ENCODE measurements around the gene WBP2. TPM values are rescaled to one million over a fixed set of nuclear protein-coding genes. Genes with fewer than 3 reads are reported as not detected.
"Not testable (repeated sequence)": the region's sequence is repeated elsewhere in the genome, so short reads cannot be mapped to it uniquely, and the experiment has no call there.

The WBP2 gene
- total RNA-seq, 3 donors from 2014 or later, result 31.0 to 47.8 (median 44.5) TPM

DNA sequence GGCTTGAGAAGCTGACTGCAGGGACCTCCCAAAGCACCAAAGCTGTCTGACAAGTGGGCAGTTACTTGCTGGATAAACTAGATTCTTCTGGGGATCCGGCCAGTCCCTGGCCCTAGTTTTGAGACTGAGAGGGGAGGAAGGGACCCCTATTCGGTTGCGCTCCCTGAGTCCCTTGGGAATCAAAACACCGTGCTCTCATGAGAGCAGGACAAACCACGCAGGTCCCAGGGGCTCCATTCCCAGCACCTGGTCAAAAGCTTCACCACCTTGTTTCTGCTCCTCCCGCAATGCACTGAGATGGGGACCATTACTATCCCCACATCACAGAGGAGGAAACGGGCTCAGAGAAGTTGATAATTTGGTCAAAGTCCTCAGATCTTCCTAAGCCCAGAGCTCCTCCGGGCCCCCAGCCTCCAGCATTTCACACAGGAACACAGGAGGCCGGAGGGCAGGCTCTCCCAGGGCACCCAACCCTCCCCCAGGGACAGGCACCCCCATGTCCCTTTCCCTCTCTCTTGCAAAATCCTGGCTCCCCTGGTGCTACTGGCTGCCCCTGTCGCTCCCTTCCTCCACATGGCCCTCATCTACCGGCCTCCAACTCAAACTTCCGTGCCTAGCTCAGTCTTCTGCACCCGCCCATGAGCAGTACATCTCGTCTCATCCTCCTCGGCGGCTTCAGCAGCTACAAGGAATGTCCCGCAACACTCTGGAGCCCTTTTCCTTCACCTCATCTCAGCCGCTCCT is 38.3 kb upstream of the WBP2 start:
- H3K4me1 Mint-ChIP-seq (ENCODE audit: low read depth), result peaks cover 28% of the 10 kb centered on the region
- H3K9me3 Mint-ChIP-seq, result no peaks in the 10 kb centered on the region
- no peaks in the 10 kb centered on the region for H3K27me3 Mint-ChIP-seq (ENCODE audit: low read depth)
- no peak for ATAC-seq
- H3K4me3 Mint-ChIP-seq, result peak overlapping the region; percentile 60
- DNase-seq, result no peak
- peaks cover 9% of the 10 kb centered on the region for H3K36me3 Mint-ChIP-seq (ENCODE audit: insufficient read depth)

DNA sequence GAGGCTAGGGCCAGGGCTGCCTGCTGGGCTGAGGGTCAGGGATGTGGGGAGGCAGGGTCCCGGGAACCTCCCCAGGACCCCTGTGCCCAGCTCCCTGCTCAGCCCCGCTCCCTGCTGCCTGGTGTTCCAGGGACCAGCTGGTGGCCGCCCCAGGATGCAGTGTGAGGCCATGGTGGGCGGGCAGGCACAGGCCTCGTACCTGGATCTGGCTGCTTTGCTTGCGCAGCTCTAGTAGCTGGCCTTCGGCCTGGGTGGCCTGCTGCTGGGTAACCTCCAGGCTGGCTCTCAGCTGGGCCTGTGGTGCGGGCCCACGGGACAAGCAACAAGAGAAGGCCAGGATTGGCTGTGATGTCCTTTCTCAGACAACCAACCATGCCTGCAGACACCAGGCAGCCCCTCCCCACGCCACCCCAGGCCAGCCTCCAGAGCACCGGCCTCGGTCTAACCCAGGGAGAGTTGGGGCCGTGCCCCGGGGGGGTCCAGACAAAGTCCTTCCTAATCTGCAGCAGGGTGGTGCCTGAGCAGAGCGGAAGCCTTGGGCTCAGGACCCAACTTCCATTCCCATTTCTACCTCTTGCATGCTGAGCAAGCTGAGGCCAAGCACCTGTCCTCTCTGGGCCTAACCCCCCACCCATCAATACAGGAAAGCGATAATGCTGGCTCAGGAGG is 37.6 kb upstream of the WBP2 start:
- peaks cover 26% of the 10 kb centered on the region for H3K4me1 Mint-ChIP-seq (ENCODE audit: low read depth)
- no peak overlapping the region for H3K4me3 Mint-ChIP-seq
- no peaks in the 10 kb centered on the region for H3K27me3 Mint-ChIP-seq (ENCODE audit: low read depth)
- H3K36me3 Mint-ChIP-seq (ENCODE audit: insufficient read depth), result peaks cover 9% of the 10 kb centered on the region
- no peaks in the 10 kb centered on the region for H3K9me3 Mint-ChIP-seq
- ATAC-seq, result no peak
- no peak for DNase-seq

DNA sequence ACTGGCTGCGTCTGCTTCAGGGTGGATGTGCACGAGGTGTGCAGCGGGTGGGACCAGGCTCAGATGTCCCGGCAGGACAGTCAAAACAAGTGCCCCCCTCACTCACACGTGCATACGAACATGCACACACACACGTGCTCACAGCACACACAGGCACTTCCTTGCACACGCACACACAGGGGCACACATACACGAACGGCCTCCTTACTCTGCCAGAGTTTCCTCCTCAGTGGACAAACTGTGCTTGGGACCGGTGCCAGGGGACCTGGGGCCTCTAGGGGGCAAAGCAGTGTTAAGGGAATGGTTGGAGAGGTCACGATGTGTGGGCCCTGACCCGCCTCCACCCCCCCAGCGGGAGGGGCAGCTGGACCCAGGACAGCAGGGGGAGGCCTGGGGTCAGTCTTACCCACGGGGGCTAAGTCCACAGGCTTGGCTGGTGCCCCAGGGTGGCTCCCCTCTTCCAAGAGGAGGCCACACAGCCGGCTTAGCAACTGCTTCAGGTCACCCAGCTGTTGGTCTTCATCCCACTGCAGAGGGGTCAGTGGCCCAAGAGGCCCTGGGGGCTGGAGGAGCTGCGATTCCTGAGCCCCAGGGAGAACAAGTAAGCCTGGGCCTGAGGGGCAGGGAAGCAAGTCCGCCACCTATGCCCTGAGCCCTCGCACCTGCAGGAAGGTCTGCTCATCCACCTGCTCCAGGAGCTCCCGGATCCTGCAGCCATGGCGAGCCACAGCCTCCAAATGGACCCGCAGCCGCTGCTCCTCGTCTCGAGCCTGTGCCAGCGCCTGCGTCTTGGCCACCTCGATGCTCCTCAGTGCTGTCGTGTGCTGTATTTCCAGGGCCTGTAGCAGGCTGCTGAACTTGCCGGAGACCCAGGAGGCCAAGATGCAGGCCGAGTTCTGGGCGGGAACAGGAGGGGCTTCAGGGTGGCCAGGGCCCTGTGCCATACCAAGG is 36.7 kb upstream of the WBP2 start:
- no peaks in the 10 kb centered on the region for H3K27me3 Mint-ChIP-seq (ENCODE audit: low read depth)
- DNase-seq (no peak), ATAC-seq (no peak)
- H3K9me3 Mint-ChIP-seq, result no peaks in the 10 kb centered on the region
- H3K36me3 Mint-ChIP-seq (ENCODE audit: insufficient read depth), result peaks cover 5% of the 10 kb centered on the region
- H3K4me1 Mint-ChIP-seq (ENCODE audit: low read depth), result peaks cover 21% of the 10 kb centered on the region
- H3K4me3 Mint-ChIP-seq, result no peak overlapping the region

DNA sequence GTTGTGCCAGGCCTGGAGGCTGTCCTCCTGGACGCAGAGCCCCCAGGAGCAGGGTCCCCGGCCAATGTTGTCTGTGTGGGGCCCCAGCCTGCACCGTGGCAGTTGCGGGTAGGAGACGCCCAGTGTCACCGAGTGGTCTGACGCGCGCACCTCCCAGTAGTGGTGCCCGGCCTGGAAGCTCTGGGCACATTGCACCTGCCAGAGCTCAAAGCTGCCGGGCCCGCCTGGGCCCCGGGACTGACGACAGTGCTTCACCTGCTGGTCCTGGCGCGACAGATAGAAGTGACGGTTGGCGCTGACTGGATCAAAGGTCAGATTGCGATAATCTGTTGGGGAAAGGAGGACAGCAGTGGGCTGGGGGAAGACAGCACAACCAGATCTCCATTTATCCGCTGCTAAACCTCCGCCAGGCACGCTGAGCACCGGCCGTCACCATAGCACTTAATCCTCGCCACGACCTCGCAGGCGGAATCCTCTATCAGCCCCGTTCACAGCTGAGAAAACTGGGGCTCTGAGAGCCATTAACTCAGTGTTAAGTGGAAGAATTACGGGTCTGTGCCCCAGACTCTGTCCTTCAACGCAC is 36.0 kb upstream of the WBP2 start:
- Mint-ChIP-seq H3K4me1 (ENCODE audit: low read depth) (peaks cover 21% of the 10 kb centered on the region), H3K4me3 (no peak overlapping the region), H3K27me3 (ENCODE audit: low read depth) (no peaks in the 10 kb centered on the region), H3K9me3 (no peaks in the 10 kb centered on the region), H3K36me3 (ENCODE audit: insufficient read depth) (peaks cover 5% of the 10 kb centered on the region)
- DNase-seq (no peak), ATAC-seq (no peak)

DNA sequence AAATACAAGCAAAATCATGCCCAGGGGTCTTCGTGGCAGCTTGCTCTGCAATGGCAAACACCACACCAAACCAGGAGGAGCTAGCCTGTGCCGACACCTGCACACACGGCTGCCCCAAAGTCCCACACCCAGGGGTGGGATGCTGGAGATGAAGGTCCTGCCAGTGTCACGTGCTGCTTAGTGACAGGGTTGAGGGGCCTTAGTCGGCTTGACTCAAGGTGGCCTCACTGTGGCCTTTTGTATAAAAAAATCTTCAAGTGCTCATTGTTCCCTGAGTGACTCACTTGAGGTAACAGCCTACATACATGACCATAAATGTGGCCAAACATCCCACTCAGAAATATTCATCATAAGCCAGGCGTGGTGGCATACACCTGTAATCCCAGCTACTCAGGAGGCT is 34.3 kb upstream of the WBP2 start:
- no peaks in the 10 kb centered on the region for H3K9me3 Mint-ChIP-seq
- ATAC-seq, result peak; percentile 58 to 69
- H3K4me1 Mint-ChIP-seq (ENCODE audit: low read depth), result peaks cover 11% of the 10 kb centered on the region
- DNase-seq, result no peak
- H3K27me3 Mint-ChIP-seq (ENCODE audit: low read depth), result no peaks in the 10 kb centered on the region
- H3K4me3 Mint-ChIP-seq, result no peak overlapping the region
- peaks cover 5% of the 10 kb centered on the region for H3K36me3 Mint-ChIP-seq (ENCODE audit: insufficient read depth)

DNA sequence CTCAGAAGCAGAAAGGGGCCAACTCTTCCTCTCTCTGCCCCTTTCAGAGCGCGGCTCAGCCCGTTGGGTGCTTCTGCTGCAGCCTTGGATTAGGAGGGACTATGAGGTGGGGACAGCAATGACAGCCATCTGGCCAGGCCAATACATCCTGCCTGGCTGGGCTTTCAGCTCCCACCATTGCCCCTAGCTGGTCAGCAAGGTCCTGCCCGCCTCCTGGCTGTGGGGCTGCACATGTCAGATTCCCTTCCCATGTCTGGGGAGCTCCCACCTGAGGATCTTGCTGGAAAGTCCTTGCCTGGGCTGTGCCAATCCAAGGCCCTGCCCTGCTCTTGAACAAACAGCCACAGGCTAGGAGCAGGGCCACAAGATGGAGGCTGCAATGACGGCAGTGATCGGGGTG is 33.3 kb upstream of the WBP2 start:
- H3K4me1 Mint-ChIP-seq (ENCODE audit: low read depth), result peaks cover 3% of the 10 kb centered on the region
- H3K27me3 Mint-ChIP-seq (ENCODE audit: low read depth), result no peaks in the 10 kb centered on the region
- ATAC-seq (no peak), DNase-seq (no peak)
- H3K36me3 Mint-ChIP-seq (ENCODE audit: insufficient read depth), result peaks cover 5% of the 10 kb centered on the region
- H3K9me3 Mint-ChIP-seq, result no peaks in the 10 kb centered on the region
- no peak overlapping the region for H3K4me3 Mint-ChIP-seq

DNA sequence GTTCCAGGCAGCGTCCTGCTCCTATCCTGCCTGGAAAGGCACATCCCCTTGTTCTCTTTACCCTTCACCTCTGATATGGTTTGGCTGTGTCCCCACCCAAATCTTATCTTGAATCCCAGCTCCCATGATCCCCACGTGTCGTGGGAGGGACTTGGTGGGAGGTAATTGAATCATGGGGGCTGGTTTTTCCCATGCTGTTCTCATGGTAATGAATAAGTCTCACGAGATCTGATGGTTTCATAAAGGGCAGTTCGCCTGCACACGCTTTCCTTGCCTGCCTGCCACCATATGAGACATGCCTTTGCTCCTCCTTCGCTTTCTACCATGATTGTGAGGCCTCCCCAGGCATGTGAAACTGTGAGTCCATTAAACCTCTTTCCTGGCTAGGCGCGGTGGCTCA is 30.7 kb upstream of the WBP2 start:
- H3K9me3 Mint-ChIP-seq; DNase-seq; H3K4me3 Mint-ChIP-seq; H3K36me3 Mint-ChIP-seq (ENCODE audit: insufficient read depth); ATAC-seq; H3K4me1 Mint-ChIP-seq (ENCODE audit: low read depth); H3K27me3 Mint-ChIP-seq (ENCODE audit: low read depth): not testable (repeated sequence)

DNA sequence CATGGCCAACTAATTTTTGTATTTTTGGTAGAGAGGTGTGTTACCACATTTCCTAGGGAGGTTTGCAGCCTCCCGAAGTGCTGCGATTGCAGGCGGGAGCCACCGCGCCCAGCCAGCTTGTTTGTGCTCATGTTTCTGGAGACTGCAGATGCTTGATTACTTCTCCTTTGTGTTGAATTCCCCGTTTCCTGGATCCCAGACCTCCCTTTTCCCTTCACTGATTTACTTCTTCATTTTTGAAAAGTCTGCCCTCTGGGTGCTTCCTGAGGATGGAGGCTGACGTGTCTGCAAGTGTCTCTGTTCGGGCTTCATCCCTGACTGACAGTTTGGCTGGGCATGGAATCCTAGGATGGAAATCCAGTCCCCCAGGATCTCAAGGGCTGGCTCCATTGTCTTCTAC is 30.3 kb upstream of the WBP2 start:
- ATAC-seq (no peak), DNase-seq (no peak)
- Mint-ChIP-seq H3K36me3 (ENCODE audit: insufficient read depth) (peaks cover 3% of the 10 kb centered on the region), H3K27me3 (ENCODE audit: low read depth) (no peaks in the 10 kb centered on the region), H3K9me3 (no peaks in the 10 kb centered on the region), H3K4me1 (ENCODE audit: low read depth) (peaks cover 5% of the 10 kb centered on the region), H3K4me3 (no peak overlapping the region)

DNA sequence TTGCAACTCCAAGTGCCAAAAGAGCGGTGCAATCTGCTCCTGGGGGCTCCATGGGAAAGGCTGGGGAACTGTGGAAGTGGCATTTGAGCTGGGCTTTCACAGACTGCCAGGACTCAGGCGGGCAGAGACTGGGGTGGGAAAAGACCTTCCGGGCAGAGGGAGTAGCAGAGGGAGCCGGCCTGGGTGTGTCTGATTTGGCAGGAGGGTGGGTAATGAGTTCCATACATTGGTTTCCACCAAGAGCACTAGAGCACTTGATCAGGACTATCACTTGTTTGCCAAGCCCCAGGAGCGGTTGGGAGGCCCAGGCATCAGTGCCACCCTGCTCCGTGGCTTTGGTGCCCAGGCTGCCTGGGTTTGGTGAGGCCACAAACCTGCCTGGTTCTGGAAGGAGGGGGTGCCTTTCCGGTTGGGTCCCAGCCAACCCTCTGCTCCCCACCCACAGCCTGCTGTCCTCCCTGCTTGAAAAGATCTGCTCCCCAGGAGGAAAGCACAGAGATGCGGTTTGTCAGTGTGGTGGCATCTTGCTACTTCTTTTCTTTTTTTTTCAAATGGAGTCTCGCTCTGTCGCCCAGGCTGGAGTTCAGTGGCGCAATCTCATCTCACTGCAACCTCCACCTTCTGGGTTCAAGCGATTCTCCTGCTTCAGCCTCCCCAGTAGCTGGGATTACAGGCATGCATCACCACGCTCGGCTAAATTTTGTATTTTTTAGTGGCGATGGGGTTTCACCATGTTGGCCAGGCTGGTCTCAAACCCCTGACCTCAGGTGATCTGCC is 26.7 kb upstream of the WBP2 start:
- Mint-ChIP-seq H3K27me3 (ENCODE audit: low read depth) (peaks cover 1% of the 10 kb centered on the region), H3K4me1 (ENCODE audit: low read depth) (peaks cover 14% of the 10 kb centered on the region), H3K9me3 (no peaks in the 10 kb centered on the region), H3K4me3 (no peak overlapping the region), H3K36me3 (ENCODE audit: insufficient read depth) (no peaks in the 10 kb centered on the region)
- DNase-seq, result no peak
- no peak for ATAC-seq

DNA sequence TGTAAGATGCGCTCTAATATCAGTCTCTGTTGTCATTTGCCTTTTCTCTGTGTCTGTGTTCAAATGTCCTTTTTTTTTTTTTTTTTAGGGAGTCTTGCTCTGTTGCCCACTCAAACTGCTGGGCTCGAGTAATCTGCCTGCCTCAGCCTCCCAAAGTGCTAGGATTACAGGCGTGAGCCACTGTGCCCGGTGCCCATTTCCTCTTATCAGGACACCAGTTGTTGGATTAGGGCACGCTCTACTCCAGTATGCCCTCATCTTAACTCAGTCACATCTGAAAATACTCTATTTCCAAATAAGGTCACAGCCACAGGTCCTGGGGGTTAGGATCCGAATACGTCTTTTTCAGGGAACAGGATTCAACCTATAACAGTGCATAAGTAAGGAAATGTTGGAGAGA is 25.1 kb upstream of the WBP2 start:
- Mint-ChIP-seq H3K36me3 (ENCODE audit: insufficient read depth) (no peaks in the 10 kb centered on the region), H3K4me3 (no peak overlapping the region), H3K9me3 (no peaks in the 10 kb centered on the region), H3K27me3 (ENCODE audit: low read depth) (peaks cover 1% of the 10 kb centered on the region), H3K4me1 (ENCODE audit: low read depth) (peaks cover 28% of the 10 kb centered on the region)
- ATAC-seq (no peak), DNase-seq (no peak)

DNA sequence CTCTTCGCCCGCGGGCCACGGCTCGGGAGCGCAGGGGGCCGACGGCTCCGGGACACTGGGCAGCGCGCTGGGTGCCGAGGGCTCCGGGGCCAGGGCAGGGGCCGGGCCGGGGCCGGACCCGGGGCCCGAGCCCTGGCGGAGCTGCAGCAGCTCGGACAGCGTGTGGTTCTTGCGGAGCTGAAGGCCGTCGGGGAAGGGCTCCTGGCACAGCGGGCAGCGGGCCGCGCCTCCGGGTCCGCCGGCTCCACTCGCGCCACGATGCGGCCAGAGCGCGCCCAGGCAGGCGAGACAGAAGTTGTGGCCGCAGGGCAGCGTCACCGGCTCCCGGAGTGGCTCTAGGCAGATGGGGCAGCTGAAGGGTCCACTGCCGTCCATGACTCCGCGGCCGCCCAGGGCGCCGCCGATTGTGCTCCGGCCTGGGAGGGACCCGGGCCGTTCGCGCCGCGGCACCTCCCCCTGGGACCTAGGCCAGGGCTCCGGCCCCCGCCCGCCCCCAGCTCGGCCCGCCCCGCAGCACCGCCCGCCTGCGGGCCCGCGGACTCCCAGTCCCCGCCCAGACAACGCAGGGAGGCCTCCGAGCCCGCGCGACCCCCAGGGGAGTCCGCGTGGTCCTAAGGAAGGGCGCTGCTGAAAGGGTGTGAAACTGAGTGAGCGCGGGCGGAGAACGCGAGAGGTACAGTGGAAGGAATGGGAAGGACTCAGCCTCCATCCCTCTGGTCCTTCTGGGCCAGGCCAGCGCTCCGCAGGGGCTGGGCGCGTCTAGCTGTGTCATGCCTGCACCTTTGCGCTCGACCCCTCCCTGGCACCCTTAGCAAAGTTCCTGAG is 23.3 kb upstream of the WBP2 start, which contains the start of gene TRIM47:
Gene TRIM47 (minus strand): TSS at position 408 of the 825 bp plus-strand sequence. CDS start 33 bp downstream, at position 375.
- DNase-seq (no peak), ATAC-seq (peak; percentile 3 to 4)
- peaks cover 1% of the 10 kb centered on the region for H3K27me3 Mint-ChIP-seq (ENCODE audit: low read depth)
- H3K36me3 Mint-ChIP-seq (ENCODE audit: insufficient read depth), result no peaks in the 10 kb centered on the region
- H3K4me1 Mint-ChIP-seq (ENCODE audit: low read depth), result peaks cover 34% of the 10 kb centered on the region
- peak within 1 kb of the TSS; percentile 82 for H3K4me3 Mint-ChIP-seq
- H3K9me3 Mint-ChIP-seq, result no peaks in the 10 kb centered on the region

DNA sequence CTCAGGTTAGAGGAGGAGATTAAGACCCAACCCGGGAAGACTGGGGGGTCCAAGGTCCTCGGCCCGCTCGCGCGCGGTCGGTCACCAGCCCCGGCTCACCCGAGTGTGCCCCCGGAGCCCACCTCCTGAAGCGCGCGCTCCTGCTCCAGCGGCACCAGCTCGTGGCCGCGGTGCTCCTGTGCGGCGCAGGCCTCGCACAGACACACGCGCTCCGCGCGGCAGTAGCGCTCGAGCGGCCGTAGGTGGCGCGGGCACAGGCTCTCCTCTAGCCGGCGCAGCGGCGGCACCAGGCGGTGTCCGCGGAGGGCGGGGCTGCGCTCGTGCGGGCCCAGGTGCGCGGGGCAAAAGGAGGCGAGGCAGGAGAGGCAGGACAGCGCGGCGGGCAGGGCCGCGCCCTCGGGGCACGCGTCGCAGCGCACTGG is 22.6 kb upstream of the WBP2 start:
- H3K4me3 Mint-ChIP-seq, result peak overlapping the region; percentile 82
- H3K9me3 Mint-ChIP-seq, result no peaks in the 10 kb centered on the region
- DNase-seq (peak; percentile 61), ATAC-seq (peak; percentile 84 to 89)
- peaks cover 1% of the 10 kb centered on the region for H3K27me3 Mint-ChIP-seq (ENCODE audit: low read depth)
- H3K4me1 Mint-ChIP-seq (ENCODE audit: low read depth), result peaks cover 38% of the 10 kb centered on the region
- H3K36me3 Mint-ChIP-seq (ENCODE audit: insufficient read depth), result no peaks in the 10 kb centered on the region

All from activated T-cell treated with anti-CD3 and anti-CD28 coated beads, Interleukin-2, amount 50 U/mL, for 4 hours (primary cell).